HG02852 (cell line): ENCODE results near the gene SLC19A1.
"Not testable (repeated sequence)": the region's sequence is repeated elsewhere in the genome, so short reads cannot be mapped to it uniquely, and the experiment has no call there.

ENCODE experiments used
- ATAC-seq: cut with Tn5 transposase; IDR thresholded peaks from one replicate; pipeline ENCODE4 v1.9.1; 2021; ENCODE audit warnings: mild to moderate bottlenecking, moderate library complexity; ENCODE audit not compliant: unreplicated experiment

Gene SLC19A1

DNA sequence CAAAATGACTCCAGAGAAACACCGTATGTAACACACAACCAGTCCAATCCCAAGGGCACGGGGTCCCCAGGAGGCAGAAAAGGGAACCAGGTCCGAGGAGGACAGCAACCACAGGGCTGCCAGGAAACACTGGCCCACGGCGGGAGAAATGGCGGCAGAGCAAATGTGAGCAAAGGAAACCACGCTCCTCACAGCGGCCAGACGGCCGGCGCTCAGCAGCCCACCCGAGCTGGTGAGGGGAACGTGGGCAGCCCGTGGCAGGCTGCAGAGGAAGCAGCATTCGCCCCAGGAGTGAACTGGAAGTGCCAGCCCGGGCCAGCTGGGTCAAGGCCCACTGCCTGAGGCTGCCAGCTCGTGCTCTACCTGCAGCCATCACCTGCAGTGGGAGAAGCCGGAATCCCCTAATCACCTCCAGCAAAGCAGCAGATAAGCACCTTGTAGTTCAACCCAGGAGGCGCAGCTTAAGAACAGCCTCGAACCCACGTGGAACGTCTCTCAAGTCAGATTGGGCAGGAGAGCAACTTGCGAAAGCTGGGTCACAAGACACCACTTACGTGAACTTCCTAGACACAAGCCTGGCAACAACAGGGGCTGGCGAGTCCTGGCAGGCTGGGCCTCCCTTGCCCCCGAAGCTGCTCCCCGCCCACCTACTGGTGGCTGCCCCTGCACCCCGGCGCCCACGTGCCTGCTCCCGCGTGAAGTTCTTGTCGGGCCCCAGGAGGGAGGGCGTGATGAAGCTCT, 6.7 kb downstream of the SLC19A1 start:
- ATAC-seq, result no peak

DNA sequence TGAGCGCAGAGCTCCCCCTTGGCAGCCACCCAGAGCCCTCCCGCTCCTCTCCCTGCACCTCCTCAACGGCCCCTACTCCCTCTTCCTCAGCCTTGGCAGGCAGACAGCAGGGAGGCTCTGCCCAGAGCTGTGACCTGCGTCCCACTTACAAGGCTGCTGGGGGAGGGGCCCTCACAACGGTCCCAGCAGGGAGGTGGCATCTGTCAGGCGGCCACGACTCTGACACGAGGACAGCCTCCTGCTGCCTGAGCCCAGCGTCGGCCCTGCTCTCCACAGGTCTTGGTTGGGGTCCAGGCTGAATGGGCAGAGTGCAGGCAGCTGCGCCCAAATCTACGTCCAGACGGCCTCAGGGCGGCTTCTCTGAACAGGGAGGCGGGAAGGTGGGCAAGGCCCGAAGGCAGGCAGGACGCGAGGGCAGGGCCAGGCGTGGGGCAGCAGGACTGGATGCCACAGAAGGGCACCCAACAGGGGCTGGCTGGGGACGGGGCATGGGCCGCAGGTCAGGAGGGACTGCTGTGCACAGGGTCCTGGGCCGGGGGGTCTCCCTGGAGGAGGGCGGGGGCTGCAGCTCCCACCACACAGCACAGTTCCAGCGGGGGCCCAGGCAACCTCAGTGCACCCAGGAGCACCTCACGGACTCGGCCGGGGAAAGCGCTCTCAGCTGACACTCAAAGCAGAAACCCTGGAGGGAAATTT, 7.5 kb downstream of the SLC19A1 start:
- ATAC-seq, result no peak

DNA sequence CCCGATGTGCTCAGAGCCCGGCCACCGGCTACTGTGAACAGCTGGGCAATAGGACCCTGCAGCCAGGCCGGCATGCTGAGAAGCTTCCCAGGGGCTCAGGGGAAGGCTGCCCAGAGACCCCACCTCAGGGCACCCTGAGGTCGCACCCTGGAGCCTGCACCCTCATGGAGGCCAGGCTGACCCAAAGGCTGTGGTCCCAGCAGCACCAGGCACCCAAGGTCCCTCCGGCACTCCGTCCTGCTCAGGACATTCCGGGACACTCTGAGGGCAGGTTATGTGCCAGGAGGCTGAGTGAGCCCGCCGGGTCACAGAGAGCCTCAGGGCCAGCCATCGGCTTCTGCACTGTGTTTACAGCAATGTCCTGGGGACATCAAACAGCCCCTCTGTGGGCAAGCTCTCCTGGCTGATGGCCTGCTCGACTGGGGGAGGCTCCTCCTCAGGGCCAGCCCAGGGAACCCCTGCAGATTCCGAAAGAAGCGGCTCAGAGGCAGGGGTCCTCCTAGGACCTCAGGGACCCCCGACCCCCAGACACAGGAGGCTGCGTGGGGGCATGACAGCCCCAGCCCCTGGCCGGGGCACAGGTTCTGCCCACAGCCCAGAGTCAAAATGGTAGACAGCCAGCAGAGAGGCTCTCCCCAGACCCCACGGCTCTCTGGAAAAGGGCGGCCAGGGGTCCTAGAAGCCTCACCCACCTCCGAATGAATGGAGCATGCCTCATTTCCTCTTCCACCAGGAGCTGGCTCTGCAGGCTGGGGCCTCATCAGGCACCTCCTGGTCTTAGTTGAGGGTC, 8.2 kb downstream of the SLC19A1 start:
- ATAC-seq, result no peak

DNA sequence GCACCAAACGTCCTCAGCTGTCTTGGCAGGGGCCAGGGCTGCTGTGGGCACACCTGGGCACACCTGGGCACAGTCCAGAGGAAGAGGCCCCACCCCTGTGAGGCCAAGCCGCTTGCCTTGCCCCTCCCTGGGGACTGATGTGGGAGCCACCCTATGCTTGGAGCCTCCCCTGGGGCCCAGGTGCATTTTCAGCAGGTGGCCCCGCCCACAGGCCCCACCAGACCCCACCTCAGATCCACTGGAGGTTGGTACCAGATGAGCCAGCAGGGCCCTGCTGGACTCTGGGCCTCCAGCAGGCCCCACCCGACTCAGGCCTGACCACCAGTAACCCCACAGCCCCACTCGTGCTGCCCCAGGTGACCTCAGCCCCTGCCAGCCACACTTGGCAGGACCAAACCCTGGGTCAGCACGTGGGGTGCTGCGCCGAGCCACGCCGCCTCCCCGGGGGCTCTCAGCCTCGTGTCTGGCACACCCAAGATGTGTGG, 8.8 kb downstream of the SLC19A1 start:
- no peak for ATAC-seq

DNA sequence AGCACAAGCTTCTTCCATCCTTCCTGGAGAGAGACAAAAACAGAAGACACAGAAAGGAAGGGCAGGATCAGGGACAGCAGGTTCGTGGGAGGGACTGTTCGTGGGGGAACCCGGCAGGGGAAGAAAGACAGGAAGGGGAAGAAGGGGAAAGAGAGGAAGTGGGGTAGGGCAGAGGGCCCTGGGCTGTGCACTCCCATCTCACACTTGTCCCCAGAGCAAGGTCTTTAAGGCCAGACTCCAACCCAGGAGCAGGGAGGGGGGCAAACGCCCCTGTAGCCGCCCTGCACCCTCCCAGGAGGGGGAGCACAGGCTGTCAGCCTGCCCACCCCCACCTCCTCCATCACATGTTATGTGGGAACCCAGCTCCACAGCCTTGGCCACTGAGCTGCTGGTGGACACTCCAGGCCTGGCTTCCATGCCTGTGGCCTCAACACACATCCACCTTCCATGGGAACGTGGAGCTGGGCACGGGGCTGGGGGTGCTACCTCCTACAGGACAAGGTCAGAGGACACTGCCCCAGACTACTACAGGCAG, 9.3 kb downstream of the SLC19A1 start:
- ATAC-seq, result no peak

DNA sequence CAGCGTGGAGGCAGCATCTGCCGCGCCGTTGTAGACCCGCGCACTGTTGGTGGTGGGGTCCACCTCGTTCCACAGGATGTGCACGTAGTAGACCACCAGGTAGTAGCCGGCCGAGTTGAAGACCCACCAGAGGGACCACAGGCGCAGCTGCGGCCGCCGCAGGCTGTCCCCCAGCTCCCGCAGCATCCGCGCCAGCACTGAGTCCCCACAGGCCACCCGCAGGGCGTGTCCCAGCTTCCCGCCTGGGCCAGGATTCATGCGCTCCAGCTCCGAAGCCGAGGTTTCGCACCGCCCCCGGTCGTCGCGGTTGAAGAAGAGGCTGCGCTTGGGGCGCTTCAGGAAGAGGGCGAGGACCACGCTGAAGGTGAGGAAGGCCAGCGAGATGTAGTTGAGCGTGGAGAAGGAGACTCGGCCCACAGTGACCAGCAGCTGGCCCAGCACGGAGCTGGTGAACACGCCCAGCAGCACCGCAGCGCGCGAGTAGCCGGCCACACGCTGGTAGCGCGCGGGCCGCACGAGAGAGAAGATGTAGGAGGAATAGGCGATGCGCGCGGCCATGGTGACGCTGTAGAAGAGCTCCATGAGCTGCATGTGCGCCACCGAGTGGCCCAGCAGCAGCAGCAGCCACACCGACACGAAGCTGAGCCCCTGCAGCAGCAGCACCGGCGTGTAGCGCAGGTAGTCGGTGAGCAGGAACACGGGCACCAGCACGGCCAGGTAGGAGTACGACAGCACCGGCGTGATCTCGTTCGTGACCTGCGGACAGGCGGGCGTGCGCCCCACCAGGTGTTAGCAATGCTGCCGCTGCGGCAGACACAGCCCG, 10.6 kb downstream of the SLC19A1 start:
- no peak for ATAC-seq

DNA sequence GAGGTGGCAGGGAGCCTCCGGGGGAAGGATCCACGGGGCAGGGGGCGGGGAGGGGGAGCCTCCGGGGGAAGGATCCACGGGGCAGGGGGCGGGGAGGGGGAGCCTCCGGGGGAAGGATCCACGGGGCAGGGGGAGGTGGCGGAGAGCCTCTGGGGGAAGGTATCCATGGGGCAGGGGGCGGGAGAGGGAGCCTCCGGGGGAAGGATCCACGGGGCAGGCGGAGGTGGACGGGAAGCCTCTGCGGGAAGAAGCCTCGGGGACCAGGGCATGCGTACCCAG, 11.2 kb downstream of the SLC19A1 start:
- not testable (repeated sequence) for ATAC-seq

DNA sequence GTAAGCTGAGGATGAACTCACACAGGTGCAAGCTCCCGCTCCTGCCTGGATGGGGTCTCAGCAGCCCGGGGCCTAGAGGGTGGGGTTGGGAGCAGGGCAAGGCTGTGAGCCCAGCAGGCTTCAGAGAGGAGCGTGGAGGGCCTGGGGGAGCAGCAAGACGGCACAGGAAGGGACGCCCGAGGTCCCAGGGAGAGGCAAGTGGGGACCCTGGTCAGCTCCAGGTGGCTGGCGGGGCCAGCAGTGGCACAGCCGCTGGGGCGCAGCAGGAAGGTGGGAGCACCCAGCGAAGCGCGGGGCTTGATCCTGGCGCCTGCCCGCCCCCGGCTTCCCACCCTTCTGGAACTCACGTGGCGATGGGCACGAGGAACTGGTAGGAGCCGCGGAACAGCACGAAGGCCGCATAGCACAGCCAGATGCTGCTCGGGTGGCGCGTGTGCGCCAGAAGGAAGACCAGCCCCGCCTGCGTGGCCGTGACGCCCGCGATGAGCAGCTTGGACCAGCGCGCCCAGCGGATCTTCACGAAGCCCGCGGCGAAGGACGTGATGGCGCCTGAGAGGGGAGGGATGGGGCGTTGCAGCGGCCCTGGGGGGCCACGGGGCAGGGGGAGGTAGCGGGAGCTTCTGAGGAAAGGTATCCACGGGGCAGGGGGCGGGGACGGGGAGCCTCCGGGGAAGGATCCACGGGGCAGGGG, 11.7 kb downstream of the SLC19A1 start:
- ATAC-seq, result no peak

DNA sequence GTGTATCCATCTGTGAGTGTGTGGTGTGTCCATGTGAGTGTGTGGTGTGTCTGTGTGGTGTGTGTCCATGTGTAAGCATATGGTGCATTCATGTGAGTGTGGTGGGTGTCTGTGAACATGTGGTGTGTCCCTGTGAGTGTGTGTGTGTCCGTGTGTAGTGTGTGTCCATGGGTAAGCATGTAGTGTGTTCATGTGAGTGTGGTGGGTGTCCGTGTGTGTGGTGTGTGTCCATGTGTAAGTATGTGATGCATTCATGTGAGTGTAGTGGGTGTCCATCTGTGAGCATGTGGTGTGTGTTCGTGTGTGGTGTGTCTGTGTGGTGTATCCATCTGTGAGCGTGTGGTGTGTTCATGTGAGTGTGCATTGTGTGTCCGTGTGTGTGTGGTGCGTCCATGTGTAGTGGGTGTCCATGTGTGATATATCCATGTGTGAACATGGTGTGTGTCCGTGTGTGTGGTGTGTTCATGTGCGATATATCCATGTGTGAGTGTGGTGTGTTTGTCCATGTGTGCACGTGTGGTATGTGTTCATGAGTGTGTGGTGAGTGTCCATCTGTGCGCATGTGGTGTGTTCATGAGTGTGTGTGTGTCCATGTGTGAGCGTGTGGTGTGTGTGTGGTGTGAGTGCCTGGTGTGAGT, 12.3 kb downstream of the SLC19A1 start:
- no peak for ATAC-seq

DNA sequence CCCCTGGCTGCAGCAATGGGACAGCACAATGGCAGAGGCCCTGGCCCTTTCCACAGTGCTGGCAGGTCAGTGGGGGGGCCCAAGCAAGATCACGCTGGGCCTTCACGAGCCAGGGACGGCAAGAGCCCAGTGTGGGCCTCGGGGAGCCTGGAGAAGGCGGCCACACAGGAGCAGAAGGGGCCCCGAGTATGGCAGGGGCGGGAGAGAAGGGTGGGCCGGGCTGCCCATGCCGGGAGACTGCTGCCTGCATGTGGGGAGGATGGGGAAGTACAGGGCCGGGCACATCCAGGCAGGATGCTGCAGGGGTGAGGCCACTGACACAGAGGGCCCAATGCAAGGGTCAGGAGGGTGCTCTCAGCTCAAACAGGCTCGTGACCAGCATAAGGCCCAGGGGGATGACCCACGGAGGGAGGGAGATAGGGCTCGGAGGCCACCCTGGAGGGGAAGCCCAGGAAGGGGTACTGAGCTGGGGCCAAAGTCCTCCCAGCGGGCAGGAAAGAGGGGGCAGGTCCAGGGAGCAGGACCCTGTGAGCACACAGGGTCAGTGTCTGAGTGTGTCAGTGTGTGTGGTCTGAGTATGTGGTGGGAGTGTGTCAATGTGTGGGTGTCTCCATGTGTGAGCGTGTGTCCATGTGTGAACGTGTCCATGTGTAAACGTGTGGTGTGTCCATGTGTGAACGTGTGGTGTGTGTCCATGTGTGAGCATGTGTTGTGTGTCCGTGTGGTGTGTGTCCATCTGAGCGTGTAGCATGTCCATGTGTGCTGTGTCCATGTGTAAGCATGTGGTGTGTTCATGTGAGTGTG, 13.1 kb downstream of the SLC19A1 start:
- no peak for ATAC-seq

DNA sequence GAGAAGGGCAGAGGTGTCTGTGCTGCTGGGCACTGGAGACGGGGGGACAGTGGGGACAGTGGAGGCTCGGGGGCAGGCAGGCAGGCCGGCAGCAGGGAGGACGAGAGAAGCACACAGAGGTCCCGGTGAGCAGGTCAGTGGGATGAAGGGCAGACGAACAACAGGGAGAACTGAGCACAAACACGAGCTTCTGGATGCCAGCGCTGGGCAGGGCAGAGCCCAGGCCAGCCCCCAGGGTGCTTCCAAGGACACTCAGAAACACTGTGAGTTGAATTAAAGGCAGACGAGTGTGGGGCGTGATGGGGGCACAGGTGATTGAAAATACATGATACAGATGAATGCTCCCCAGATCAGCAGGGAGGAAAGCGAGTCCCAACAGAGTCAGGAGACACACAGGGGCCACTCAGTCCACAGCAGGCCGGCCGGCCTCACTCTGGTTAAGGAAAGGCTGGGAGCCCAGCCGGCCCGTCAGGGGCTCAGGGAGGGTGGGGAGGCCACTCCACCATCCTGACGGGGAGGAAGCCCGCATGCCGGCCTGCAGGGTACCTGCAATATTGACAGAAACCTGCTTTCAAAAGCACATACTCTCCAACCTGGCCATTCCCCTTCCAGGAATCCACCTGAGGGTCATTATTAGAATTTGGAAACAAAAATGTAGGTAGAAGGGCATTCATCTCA, 14.1 kb downstream of the SLC19A1 start:
- ATAC-seq, result no peak

DNA sequence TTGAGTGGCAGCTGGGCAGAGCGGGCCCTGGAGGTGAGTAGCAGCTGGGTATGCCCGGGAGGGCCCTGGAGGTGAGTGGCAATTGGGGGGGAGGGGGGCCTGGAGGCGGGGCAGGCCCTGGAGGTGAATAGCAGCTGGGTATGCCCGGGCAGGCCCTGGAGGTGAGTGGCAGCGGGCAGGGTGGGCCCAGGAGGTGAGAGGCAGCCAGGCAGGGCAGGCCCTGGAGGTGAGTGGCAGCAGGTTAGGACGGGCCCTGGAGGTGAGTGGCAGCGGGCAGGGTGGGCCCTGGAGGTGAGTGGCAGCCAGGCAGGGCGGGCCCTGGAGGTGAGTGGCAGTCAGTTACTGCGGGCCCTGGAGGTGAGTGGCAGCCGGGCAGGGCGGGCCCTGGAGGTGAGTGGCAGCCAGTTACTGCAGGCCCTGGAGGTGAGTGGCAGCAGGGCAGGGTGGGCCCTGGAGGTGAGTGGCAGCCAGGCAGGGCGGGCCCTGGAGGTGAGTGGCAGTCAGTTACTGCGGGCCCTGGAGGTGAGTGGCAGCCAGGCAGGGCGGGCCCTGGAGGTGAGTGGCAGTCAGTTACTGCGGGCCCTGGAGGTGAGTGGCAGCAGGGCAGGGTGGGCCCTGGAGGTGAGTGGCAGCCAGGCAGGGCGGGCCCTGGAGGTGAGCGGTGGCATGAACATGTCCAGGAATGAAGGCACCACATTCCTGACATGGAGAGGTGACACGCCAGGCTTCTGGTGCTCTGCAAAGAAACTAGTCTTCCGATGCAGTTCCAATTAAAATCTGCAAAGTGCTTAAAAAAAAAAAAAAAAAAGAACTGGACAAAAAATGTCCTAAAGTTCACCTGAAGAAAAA, 14.9 kb downstream of the SLC19A1 start:
- ATAC-seq, result not testable (repeated sequence)

DNA sequence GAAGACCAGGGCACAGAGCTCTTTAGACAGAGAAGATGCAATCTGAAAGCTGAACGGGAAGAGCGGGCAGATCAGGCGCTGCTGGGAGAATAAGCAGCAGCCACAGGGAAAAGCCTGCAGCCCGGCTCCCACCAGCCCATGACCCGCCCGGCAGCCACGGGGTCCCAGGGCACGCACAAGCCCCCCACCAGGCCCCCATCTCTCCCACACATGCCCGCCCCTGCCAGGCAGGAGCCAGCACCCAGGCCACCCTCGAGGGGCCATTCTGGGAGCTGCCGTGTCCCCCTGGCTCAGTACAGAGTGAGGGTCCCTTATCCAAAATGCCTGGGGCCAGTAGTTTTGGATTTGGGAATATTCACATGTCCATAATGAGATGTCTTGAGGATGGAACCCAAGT, 16.3 kb downstream of the SLC19A1 start:
- no peak for ATAC-seq

DNA sequence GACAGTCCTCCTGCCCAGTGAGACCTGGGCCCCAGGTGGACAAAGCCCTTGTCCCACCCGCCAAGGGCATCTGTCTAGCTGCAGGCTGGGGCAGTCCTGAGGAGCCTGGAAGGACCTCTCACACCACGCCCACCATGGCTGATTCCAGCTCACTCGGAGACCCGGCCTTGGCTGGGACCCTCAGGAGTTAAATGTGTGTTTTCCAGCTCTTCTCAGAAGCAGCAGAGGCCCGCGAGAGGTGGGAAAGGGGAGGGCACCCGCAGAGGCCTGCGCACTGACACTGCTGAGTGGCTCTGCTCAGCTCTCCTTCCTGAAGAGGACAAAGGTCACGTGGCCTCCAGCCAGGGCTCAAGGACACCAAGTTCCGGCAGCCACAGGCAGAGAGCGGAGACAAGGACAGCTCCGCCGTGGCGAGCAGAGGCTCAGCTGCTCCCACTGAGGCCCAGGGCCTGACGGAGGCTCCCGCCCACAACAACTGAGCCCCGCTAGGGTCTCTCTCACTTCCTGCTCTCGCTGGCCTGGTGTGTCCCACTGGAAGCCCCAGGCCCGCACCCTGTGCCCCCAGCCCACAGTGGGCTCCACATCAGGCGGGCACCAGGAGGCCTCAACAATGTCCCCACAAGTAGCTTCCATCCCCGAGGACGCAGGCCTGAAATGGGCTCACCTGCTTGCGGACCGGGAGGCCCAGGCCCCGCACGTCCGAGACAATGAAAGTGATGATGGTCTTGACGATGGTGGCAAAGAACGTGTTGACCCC, 16.9 kb downstream of the SLC19A1 start:
- ATAC-seq, result no peak

DNA sequence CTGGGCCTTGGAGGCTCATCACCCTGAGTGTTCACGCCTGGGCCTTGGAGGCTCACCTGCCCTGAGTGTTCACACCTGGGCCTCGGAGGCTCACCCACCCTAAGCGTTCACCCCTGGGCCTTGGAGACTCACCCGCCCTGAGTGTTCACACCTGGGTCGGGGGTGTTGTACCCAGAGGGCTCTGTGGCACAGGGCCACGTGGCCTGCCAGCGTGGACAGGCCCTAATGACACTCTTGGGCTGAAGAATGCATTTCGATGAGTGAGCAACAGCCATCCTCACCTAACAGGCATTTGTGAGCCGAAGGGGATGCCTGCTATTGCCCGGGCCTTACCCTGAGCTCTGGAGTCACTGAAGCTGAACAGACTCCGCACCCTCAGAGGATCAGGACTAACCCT, 17.5 kb downstream of the SLC19A1 start:
- ATAC-seq, result no peak

DNA sequence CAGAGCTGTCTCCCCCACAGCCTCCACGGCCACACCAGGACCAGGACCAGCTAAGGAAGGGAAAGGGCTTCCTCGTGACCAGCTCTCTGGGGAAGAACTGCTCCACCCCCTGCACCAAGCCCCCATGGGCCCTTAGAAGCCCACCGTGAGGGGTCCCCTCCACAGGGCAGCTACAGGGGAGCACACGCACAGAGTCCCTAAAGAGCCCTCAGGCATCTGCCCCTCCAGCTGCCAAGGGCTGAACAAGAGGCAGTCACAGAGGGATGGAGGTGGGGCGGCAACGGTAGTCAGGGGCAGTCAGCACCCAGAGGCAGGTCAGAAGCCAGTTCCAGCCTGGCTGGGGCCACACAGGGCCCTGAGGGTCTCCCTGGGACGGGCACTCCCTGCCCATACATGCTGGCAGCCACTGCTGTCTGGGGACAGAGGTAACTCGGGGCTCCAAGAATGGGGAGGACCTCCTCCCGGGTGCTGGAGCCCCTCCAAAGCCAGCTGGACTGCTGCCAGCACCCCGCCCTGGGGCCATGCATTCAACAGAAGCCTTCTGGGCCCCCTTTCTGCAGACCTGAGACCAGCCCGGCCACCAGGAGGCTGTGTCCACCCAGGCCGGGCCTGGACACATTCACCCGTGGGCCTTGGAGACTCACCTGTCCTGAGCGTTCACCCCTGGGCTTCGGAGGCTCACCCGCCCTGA, 18.7 kb downstream of the SLC19A1 start:
- no peak for ATAC-seq
